Measurements from ENCODE around the gene USH2A. TPM values are rescaled to one million over a fixed set of nuclear protein-coding genes. Genes with fewer than 3 reads are reported as not detected.

Gene USH2A
- polyA plus RNA-seq, 1 of the 3 experiments (the other 2 are of a cell fraction) = under 0.01 TPM

- H3K9ac ChIP-seq = no peak overlapping the region
- no peaks in the 10 kb centered on the region for H3K9me3 ChIP-seq
- no peak for DNase-seq
- H3K27me3 ChIP-seq (ENCODE audit: insufficient read depth) = no peaks in the 10 kb centered on the region
- POLR2A ChIA-PET = no interaction called here
- WGBS (ENCODE audit: low lambda C conversion rate) = 77% methylated on average over 18 of the region's 18 CpGs
- H3K9me2 ChIP-seq = no peaks in the 10 kb centered on the region
- H3K36me3 ChIP-seq (replicated peaks in 1 of 2; ENCODE audit: control insufficient read depth in 1 of 2, insufficient read depth in 2 of 2, low read length in 1 of 2) = no peaks in the 10 kb centered on the region
- CTCF ChIA-PET = no interaction called here
- H3K4me2 ChIP-seq = no peak overlapping the region
- no peak overlapping the region for H3K27ac ChIP-seq (ENCODE audit: low read depth in 2 of 2, low read length in 1 of 2)
- TF ChIP-seq, protein P1, sequence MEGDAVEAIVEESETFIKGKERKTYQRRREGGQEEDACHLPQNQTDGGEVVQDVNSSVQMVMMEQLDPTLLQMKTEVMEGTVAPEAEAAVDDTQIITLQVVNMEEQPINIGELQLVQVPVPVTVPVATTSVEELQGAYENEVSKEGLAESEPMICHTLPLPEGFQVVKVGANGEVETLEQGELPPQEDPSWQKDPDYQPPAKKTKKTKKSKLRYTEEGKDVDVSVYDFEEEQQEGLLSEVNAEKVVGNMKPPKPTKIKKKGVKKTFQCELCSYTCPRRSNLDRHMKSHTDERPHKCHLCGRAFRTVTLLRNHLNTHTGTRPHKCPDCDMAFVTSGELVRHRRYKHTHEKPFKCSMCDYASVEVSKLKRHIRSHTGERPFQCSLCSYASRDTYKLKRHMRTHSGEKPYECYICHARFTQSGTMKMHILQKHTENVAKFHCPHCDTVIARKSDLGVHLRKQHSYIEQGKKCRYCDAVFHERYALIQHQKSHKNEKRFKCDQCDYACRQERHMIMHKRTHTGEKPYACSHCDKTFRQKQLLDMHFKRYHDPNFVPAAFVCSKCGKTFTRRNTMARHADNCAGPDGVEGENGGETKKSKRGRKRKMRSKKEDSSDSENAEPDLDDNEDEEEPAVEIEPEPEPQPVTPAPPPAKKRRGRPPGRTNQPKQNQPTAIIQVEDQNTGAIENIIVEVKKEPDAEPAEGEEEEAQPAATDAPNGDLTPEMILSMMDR (IDR thresholded peaks at IDR 0.05) = no peak
- TF ChIP-seq USF1 (IDR thresholded peaks at IDR 0.05; ENCODE audit: borderline replicate concordance, low read depth) (no peak), MEF2A (IDR thresholded peaks at IDR 0.05; ENCODE audit: borderline replicate concordance, low read depth) (no peak), POLR2AphosphoS5 (IDR thresholded peaks at IDR 0.05; ENCODE audit: low read depth, low read length) (no peak), NRF1 (IDR thresholded peaks at IDR 0.05; ENCODE audit: low read depth, low read length) (no peak), RAD21 (IDR thresholded peaks at IDR 0.05; ENCODE audit: low read length) (no peak), FOSL2 (IDR thresholded peaks at IDR 0.05; ENCODE audit: borderline replicate concordance, low read depth) (no peak), ZBTB33 (IDR thresholded peaks at IDR 0.05; ENCODE audit: borderline replicate concordance, low read depth) (no peak), EZH2phosphoT487 (IDR thresholded peaks at IDR 0.05; ENCODE audit: borderline replicate concordance, low read depth) (no peak), FOXJ3 (CRISPR knock-in tag; IDR thresholded peaks at IDR 0.05) (no peak), PBX3 (IDR thresholded peaks at IDR 0.05) (no peak), ELF1 (IDR thresholded peaks at IDR 0.05) (no peak), RCOR1 (IDR thresholded peaks at IDR 0.05; ENCODE audit: low read length) (no peak)
- TF ChIP-seq, protein P2, sequence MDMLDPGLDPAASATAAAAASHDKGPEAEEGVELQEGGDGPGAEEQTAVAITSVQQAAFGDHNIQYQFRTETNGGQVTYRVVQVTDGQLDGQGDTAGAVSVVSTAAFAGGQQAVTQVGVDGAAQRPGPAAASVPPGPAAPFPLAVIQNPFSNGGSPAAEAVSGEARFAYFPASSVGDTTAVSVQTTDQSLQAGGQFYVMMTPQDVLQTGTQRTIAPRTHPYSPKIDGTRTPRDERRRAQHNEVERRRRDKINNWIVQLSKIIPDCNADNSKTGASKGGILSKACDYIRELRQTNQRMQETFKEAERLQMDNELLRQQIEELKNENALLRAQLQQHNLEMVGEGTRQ (IDR thresholded peaks at IDR 0.05; ENCODE audit: borderline replicate concordance, low read depth, low read length) = no peak
- no peak overlapping the region for H2AFZ ChIP-seq (ENCODE audit: low read depth)
- no peaks in the 10 kb centered on the region for H3F3A ChIP-seq (replicated peaks; ENCODE audit: insufficient read depth)
- no peaks in the 10 kb centered on the region for H3K79me2 ChIP-seq (ENCODE audit: insufficient read depth)
- H4K20me1 ChIP-seq (ENCODE audit: insufficient read depth) = no peaks in the 10 kb centered on the region
- H3K4me1 ChIP-seq (ENCODE audit: control insufficient read depth in 1 of 2, insufficient read depth in 2 of 2, low read depth in 1 of 2, low read length in 1 of 2) = no peaks in the 10 kb centered on the region; a peak in 2 of 4 replicates
- no peak overlapping the region for H3K4me3 ChIP-seq (ENCODE audit: low read depth in 2 of 2, low read length in 1 of 2)
These were observed 782.7 kb downstream of the USH2A start for GRCh38 chr1:215640429-215641148.
